ENCODE measurements around the gene PHGDH. TPM values are rescaled to one million over a fixed set of nuclear protein-coding genes. Genes with fewer than 3 reads are reported as not detected.

PHGDH gene
- total RNA-seq, 1 donor from 2014 or later = 371 TPM

- Histone ChIP-seq H3K27me3 (ENCODE audit: insufficient read depth, low read length) (peaks cover 11% of the 10 kb centered on the region), H3K27ac (ENCODE audit: low read depth, low read length) (no peak overlapping the region), H3K79me2 (ENCODE audit: insufficient read depth, low read length) (no peaks in the 10 kb centered on the region), H3K4me3 (ENCODE audit: insufficient read depth, low read depth, low read length) (no peak overlapping the region), H3K4me1 (ENCODE audit: insufficient read depth, low read length) (no peaks in the 10 kb centered on the region), H3K4me2 (ENCODE audit: low read length) (no peak overlapping the region), H3K9me3 (ENCODE audit: insufficient read depth, low read depth, low read length) (no peaks in the 10 kb centered on the region), H3K9ac (ENCODE audit: low read length) (no peak overlapping the region), H2AFZ (ENCODE audit: low read depth, low read length) (no peak overlapping the region), H4K20me1 (ENCODE audit: insufficient read depth, low read length) (no peaks in the 10 kb centered on the region), H3K36me3 (ENCODE audit: insufficient read depth, low read length) (no peaks in the 10 kb centered on the region)
- Mint-ChIP-seq H3K4me1 (ENCODE audit: low read depth, unreplicated experiment) (peaks cover 5% of the 10 kb centered on the region), H3K27me3 (ENCODE audit: low read depth, unreplicated experiment) (peaks cover 12% of the 10 kb centered on the region), H3K9me3 (ENCODE audit: unreplicated experiment) (no peaks in the 10 kb centered on the region), H3K27ac (ENCODE audit: unreplicated experiment) (no peak overlapping the region), H3K36me3 (ENCODE audit: low read depth, unreplicated experiment) (peaks cover 2% of the 10 kb centered on the region), H3K4me3 (ENCODE audit: unreplicated experiment) (no peak overlapping the region)
- TF ChIP-seq EZH2 (IDR thresholded peaks at IDR 0.05; ENCODE audit: insufficient read depth, low read length) (no peak), CTCF (IDR thresholded peaks at IDR 0.05; ENCODE audit: insufficient read depth, low read depth, low read length) (no peak)
- peak; percentile 85 for DNase-seq (ENCODE audit: low read depth)
- FAIRE-seq = no peak
Observed at GRCh38 chr1:119787776-119788175, 76.0 kb downstream of the PHGDH start.

- H3K4me3 ChIP-seq (ENCODE audit: insufficient read depth, low read depth, low read length) = no peak overlapping the region
Observed at GRCh38 chr1:119790451-119791198, 78.9 kb downstream of the PHGDH start.

More at GRCh38 chr1:119790451-119791198, 78.9 kb downstream of the PHGDH start:
- Mint-ChIP-seq H3K27ac (ENCODE audit: unreplicated experiment) (no peak overlapping the region), H3K9me3 (ENCODE audit: unreplicated experiment) (no peaks in the 10 kb centered on the region), H3K4me3 (ENCODE audit: unreplicated experiment) (no peak overlapping the region), H3K27me3 (ENCODE audit: low read depth, unreplicated experiment) (peaks cover 18% of the 10 kb centered on the region), H3K4me1 (ENCODE audit: low read depth, unreplicated experiment) (peaks cover 5% of the 10 kb centered on the region), H3K36me3 (ENCODE audit: low read depth, unreplicated experiment) (peaks cover 2% of the 10 kb centered on the region)
- H3K27ac ChIP-seq (ENCODE audit: low read depth, low read length) = no peak overlapping the region
- H2AFZ ChIP-seq (ENCODE audit: low read depth, low read length) = no peak overlapping the region
- no peak overlapping the region for H3K9ac ChIP-seq (ENCODE audit: low read length)
- DNase-seq (ENCODE audit: low read depth) (no peak), FAIRE-seq (no peak)
- no peaks in the 10 kb centered on the region for H4K20me1 ChIP-seq (ENCODE audit: insufficient read depth, low read length)
- H3K9me3 ChIP-seq (ENCODE audit: insufficient read depth, low read depth, low read length) = no peaks in the 10 kb centered on the region
- no peaks in the 10 kb centered on the region for H3K36me3 ChIP-seq (ENCODE audit: insufficient read depth, low read length)
- TF ChIP-seq CTCF (IDR thresholded peaks at IDR 0.05; ENCODE audit: insufficient read depth, low read depth, low read length) (no peak), EZH2 (IDR thresholded peaks at IDR 0.05; ENCODE audit: insufficient read depth, low read length) (no peak)
- peaks cover 2% of the 10 kb centered on the region for H3K27me3 ChIP-seq (ENCODE audit: insufficient read depth, low read length)
- no peaks in the 10 kb centered on the region for H3K4me1 ChIP-seq (ENCODE audit: insufficient read depth, low read length)
- no peak overlapping the region for H3K4me2 ChIP-seq (ENCODE audit: low read length)
- no peaks in the 10 kb centered on the region for H3K79me2 ChIP-seq (ENCODE audit: insufficient read depth, low read length)

Measured in astrocyte (in vitro differentiated cells and primary cell).